Erythroblast (primary cell): Measurements from ENCODE around the gene IL6R.

Experiments
- DNase-seq, 2 experiments: peaks; one replicate each; lab custom pipeline; 2025; lab: John Stamatoyannopoulos, UW
- GATA1 ChIP-seq: IDR thresholded peaks from 2 replicates; pipeline ENCODE4 v1.6.1; 2011; ENCODE audit warnings: low read depth, mild to moderate bottlenecking, control low read depth, low read length, moderate library complexity
- POLR2A ChIP-seq: IDR thresholded peaks from 2 replicates; pipeline ENCODE4 v1.6.1; 2011; ENCODE audit warnings: mild to moderate bottlenecking, low read length

IL6R gene

GRCh38 chr1:154400381-154400801, 4.8 kb upstream of the IL6R start:
- DNase-seq, result no peak
- no peak for TF ChIP-seq GATA1
- no peak for TF ChIP-seq POLR2A

GRCh38 chr1:154402409-154402921, 2.7 kb upstream of the IL6R start:
- no peak for TF ChIP-seq POLR2A
- TF ChIP-seq GATA1, result no peak
- no peak for DNase-seq

- TF ChIP-seq GATA1, result no peak
- TF ChIP-seq POLR2A, result no peak
- DNase-seq, result no peak
These were observed 1.7 kb upstream of the IL6R start for GRCh38 chr1:154403261-154403943.

- no peak for DNase-seq
- TF ChIP-seq POLR2A (no peak), GATA1 (no peak)
These were observed 1.2 kb upstream of the IL6R start for GRCh38 chr1:154403983-154404382.

GRCh38 chr1:154404511-154404931, 622 bp upstream of the IL6R start:
- no peak for TF ChIP-seq POLR2A
- no peak for TF ChIP-seq GATA1
- no peak for DNase-seq

- TF ChIP-seq GATA1 (no peak), POLR2A (no peak)
- peak; percentile 56 to 68 for DNase-seq
These were observed 816 bp downstream of the IL6R start for GRCh38 chr1:154405747-154406571.

GRCh38 chr1:154406572-154406879, 1.4 kb downstream of the IL6R start:
- TF ChIP-seq GATA1 (no peak), POLR2A (no peak)
- no peak for DNase-seq

GRCh38 chr1:154406886-154407197, 1.7 kb downstream of the IL6R start:
- no peak for DNase-seq
- no peak for TF ChIP-seq GATA1
- no peak for TF ChIP-seq POLR2A

- no peak for TF ChIP-seq POLR2A
- TF ChIP-seq GATA1, result no peak
- DNase-seq, result no peak
These were observed 2.3 kb downstream of the IL6R start for GRCh38 chr1:154407198-154408091.

GRCh38 chr1:154408174-154408777, 3.1 kb downstream of the IL6R start:
- TF ChIP-seq GATA1 (no peak), POLR2A (no peak)
- no peak for DNase-seq

- TF ChIP-seq POLR2A, result no peak
- DNase-seq, result no peak
These were observed 5.2 kb downstream of the IL6R start for GRCh38 chr1:154410185-154410827.

GRCh38 chr1:154411525-154411924, 6.4 kb downstream of the IL6R start:
- no peak for DNase-seq
- no peak for TF ChIP-seq POLR2A
- no peak for TF ChIP-seq GATA1

GRCh38 chr1:154413177-154413783, 8.1 kb downstream of the IL6R start:
- DNase-seq, result no peak
- no peak for TF ChIP-seq POLR2A
- no peak for TF ChIP-seq GATA1

GRCh38 chr1:154414606-154415005, 9.5 kb downstream of the IL6R start:
- DNase-seq, result no peak
- TF ChIP-seq GATA1 (no peak), POLR2A (no peak)
